ENCODE data around the gene ZDHHC1.
"Not testable (repeated sequence)": the region's sequence is repeated elsewhere in the genome, so short reads cannot be mapped to it uniquely, and the experiment has no call there.

The ZDHHC1 gene

GRCh38 chr16:67429799-67430503 lies 13.7 kb upstream of the ZDHHC1 start:
- no peak for DNase-seq

DNA sequence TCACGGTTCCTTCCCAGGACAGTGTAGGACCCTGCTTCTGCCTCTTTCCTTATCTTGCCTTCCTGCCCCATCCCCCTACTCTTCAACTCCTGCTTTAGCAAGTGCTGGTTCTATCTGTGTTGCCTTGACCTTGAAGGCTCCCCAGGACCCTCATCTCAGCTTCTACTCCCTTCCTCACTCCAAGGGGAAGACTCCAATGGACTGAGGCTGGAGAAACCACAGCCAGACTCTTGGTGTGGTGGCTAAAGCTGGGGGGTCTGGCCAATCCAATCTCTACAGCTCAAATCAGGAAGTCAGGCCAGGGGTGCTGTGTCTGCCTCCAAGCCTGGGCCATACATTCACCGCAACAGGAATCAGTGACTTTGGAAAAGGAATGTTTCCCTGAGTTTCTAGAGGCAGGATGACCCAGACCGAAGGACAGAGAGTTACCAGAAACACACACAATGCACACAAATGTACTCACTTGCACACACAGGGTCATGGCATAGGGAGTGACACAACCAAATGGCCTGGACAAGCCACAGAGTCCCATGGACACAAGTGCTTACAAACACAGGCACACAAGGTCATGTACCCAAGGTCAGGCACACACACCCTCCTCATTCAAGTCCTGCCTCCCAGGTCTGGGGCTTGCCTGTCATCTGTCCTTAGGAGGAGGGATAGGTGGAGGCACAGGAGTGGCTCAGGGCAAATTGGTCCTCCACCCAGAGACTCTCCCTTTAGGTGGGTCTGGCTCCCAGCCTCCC lies 12.9 kb upstream of the ZDHHC1 start:
- no peak for DNase-seq

- peak; percentile 54 for DNase-seq
Measured at GRCh38 chr16:67428146-67428731, 12.0 kb upstream of the ZDHHC1 start.

DNA sequence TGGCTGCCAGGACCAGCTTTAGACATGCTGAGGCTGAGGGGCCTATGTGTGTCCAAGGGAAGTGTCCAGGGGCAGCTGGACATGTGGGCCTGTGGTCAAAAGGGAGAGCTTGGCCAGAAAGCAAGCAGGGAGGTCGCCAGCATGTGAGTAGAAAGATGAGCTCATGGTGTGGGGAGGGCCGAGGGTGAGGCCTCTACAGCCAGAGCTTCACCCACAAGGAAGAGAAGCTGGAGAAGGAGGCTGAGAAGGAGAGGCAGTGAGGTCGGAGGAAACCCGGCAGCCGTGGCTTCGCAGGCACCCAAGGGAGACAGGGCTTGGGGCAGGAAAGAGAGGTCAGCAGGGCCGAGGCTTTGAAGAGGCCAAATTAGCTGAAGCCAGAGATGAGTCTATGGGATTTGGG lies 10.7 kb upstream of the ZDHHC1 start:
- no peak for DNase-seq

- DNase-seq = no peak
Measured at GRCh38 chr16:67426022-67426421, 9.7 kb upstream of the ZDHHC1 start.

- DNase-seq = no peak
Measured at GRCh38 chr16:67425580-67425979, 9.3 kb upstream of the ZDHHC1 start.

GRCh38 chr16:67425061-67425460 lies 8.8 kb upstream of the ZDHHC1 start:
- no peak for DNase-seq

GRCh38 chr16:67424261-67424615 lies 8.0 kb upstream of the ZDHHC1 start:
- DNase-seq = no peak

- no peak for DNase-seq
Measured at GRCh38 chr16:67423611-67424260, 7.5 kb upstream of the ZDHHC1 start.

DNA sequence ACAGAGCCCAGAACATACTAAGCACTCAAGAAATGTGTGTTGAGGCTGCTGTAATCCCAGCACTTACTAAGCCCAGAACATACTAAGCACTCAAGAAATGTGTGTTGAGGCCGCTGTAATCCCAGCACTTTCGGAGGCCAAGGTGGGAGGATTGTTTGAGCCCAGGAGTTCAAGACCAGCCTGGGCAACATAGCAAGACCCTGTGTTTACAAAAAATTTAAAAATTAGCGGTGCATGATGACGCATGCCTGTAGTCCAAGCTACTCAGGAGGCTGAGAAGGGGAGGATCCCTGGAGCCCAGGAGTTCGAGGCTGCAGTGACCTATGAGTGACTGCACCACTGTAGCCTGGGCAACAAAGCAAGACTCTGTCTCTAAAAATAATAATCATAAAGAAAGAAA lies 6.7 kb upstream of the ZDHHC1 start:
- DNase-seq = no peak

- DNase-seq = no peak
Measured at GRCh38 chr16:67421030-67421429, 4.8 kb upstream of the ZDHHC1 start.

GRCh38 chr16:67419931-67420330 lies 3.7 kb upstream of the ZDHHC1 start:
- DNase-seq = no peak

DNA sequence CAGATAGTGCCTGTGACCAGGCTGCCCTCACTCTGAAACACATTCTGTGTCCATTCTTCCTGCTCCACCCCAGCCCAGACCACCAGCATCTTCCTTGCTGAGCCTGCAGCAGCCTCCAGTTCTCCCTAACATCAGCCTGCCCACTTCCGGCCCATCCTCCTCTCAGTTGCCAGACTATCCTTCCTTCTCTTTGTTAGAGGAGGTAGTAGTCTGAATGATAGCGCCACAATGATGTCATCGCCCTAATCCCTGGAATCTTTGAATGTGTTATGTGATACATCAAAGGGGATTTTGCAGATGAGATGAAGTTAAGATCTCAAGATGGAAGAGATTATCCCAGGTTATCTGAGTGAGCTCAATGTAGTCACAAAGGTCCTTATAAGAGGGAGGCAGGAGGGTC lies 3.2 kb upstream of the ZDHHC1 start:
- no peak for DNase-seq

DNA sequence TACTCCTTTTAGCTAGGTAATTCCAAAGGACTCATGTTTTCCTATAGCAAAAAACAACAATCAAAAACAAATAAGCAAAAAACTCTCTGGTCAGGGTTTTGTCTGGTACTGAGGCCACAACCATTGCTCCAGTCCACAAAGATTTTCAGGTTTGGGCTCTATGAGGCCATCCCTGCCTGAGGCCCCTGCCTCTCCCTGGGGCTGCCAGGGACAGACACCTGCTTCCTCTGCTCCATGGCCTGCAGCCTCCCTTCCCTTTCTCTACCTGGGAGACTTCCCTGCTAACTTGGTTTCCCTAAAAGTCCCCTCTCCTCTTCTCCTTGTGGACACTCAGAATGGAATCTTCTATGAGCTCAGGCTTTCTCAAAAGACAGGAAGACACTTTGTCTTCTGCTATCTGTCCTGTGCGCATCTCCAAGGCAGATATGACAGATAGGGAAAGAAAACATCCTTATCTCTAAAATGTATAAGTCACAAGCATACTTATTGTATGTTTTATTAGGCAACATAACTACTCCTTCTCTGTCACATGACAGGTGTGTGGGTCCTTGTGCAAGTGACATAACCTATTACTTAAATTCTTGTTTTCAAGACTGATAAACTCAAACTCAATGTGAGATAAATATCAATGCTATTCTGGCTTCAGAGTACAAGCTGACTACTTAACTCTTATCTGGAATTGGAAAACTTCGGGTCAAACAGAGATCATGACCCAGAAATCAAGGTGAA lies 1.2 kb upstream of the ZDHHC1 start:
- no peak for DNase-seq

GRCh38 chr16:67415421-67415820 lies 856 bp downstream of the ZDHHC1 start:
- not testable (repeated sequence) for DNase-seq

DNA sequence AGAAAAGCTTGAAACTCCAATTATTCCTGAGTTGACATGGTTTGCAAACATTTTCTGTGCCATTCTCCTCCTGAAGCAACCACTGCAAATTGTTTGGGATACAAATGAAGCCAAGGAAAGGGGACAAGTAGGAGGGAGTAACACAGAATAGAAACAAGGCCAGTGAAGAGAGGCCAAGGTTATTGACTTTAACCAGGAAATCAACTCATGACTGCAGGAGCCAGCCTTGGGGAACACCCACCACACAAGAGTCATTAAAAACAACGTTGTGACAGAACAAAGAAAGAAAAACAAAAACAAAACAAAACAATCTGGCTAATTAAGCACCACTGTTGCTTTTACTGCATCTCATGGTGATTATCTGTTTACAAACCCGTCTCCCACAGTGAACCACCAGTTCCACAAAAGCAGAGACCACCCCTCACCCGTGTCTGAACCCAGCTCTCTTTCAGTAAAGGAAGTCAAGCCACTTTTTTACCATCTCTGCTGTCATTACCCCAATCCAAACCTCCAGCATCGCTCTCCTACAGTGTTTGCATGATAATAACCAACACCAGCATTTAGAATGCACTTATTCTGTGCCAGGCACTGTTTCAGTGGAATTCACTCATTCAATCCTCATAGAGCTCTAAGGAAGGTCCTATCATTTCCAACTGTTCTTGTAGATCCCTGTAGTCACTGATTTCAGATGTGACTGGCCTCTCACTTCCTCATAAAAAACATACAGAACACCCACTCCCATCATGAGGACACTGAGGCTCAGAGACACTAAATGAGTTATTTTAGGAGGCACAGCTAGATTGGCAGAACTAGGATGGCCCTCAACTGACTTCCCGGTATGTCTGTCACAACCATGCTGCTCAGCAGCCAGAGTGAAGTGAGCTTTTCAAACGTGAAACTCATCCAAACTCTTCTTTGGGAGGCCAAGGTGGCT lies 2.0 kb downstream of the ZDHHC1 start:
- DNase-seq = no peak

DNA sequence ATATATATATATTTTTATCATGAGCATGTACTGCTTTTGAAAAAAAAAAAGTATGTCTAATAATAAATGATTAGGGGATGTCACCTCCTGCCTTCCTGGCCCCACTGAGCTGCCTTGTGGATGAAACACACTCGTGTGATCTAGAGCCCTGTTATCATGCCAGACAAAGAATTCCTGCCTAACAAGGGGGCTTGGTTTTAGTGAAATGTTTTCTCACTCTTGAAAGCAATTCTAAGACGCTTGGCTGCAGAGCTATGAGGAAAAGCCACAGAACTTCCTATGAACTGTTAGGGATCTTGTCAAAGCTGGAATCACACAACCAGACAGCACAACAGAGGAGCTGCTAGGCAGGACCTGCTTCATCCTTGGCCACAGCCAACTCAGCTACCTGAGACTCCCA lies 4.0 kb downstream of the ZDHHC1 start:
- no peak for DNase-seq

- no peak for DNase-seq
Measured at GRCh38 chr16:67411339-67411738, 4.9 kb downstream of the ZDHHC1 start.

- DNase-seq = no peak
Measured at GRCh38 chr16:67409631-67410030, 6.6 kb downstream of the ZDHHC1 start.

GRCh38 chr16:67407788-67408452 lies 8.4 kb downstream of the ZDHHC1 start:
- DNase-seq = no peak

DNA sequence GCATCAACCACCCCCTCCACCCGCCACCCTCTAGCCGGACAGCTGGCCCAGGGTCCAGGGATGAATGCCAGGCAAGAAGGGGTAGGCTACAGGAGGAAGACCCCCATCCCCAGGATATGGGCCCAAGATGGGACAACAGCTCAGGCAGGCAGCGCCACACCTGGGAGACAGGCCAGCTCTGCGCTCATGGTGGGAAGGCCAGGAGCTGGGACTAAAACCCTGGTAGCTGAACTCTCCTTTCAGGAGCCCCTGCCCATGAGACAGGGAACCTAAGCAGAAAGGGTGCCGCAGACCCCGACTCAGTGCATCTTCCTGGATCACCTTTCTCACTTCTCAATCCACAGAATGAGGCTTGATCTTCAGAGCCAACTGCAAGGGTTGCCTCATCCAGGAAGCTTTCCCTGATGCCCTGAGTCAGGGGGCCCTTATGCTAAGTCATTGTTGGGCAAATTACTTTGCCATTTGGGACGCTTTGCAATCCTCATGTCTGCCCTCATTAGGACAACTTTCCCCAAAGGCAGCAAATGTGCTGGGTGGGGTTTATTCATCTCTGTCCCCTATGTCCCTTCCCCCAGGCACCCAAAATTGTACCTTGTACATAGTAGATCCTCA lies 9.0 kb downstream of the ZDHHC1 start:
- no peak for DNase-seq

All from activated CD4-positive, CD25-positive, alpha-beta regulatory T cell treated with anti-CD3 and anti-CD28 coated beads, Interleukin-2, amount 50 U/mL, for 72 hours (primary cell).